Left ventricle myocardium inferior (tissue), 1 donor: ENCODE data around the gene STRN. TPM values are rescaled to one million over a fixed set of nuclear protein-coding genes. Genes with fewer than 3 reads are reported as not detected.
"Not testable (repeated sequence)": the region's sequence is repeated elsewhere in the genome, so short reads cannot be mapped to it uniquely, and the experiment has no call there.

Experiments
- DNase-seq: peaks from one replicate; pipeline ENCODE4 v3.0.0-alpha.2; 2020
- H3K27ac ChIP-seq: fragments of 200-600 bp; replicated peaks from 2 replicates; pipeline ENCODE4 v1.8.0; 2021
- H3K27me3 ChIP-seq: fragments of 200-600 bp; 2 replicates; pipeline ENCODE4 v1.8.0; 2021; ENCODE audit warnings: low read depth
- H3K36me3 ChIP-seq: fragments of 200-600 bp; 2 replicates; pipeline ENCODE4 v1.8.0; 2021
- H3K4me1 ChIP-seq: fragments of 200-600 bp; 2 replicates; pipeline ENCODE4 v1.8.0; 2021
- H3K4me3 ChIP-seq: fragments of 200-600 bp; 2 replicates; pipeline ENCODE4 v1.8.0; 2021; ENCODE audit warnings: mild to moderate bottlenecking, moderate library complexity
- H3K9me3 ChIP-seq: fragments of 200-600 bp; replicated peaks from 2 replicates; pipeline ENCODE4 v1.8.0; 2021
- intact Hi-C: fragments of 100-400 bp; cut with micrococcal nuclease; formaldehyde crosslinking; loops from one replicate; pipeline ENCODE4 v1.11.0; 2022
- total RNA-seq: library from RNA; stranded (reverse); fragmentation: NEBNext Ultra II Directional; extraction: Animal tissue kit (Norgen Biotek cat#: 25700); gene quantifications from one replicate; pipeline ENCODE4 v1.2.1, GENCODE V29; 2021
- TF ChIP-seq, protein P1 (sequence below): fragments of 200-600 bp; IDR thresholded peaks from 2 replicates; pipeline ENCODE4 v1.8.0; 2021; ENCODE audit warnings: antibody characterized with exemption, mild to moderate bottlenecking, borderline replicate concordance
- donor health status: DM: no; HTN: yes; CAD: no; lungs with severe emphysema.

STRN gene
- total RNA-seq, 1 donor from 2014 or later: 55.2 TPM

GRCh38 chr2:37000988-37001556 is 34.7 kb upstream of the STRN start:
- Histone ChIP-seq H3K4me1 (peaks cover 27% of the 10 kb centered on the region), H3K27ac (no peak overlapping the region), H3K4me3 (no peak overlapping the region), H3K36me3 (peaks cover 98% of the 10 kb centered on the region), H3K9me3 (no peaks in the 10 kb centered on the region), H3K27me3 (no peaks in the 10 kb centered on the region)
- TF ChIP-seq, protein P1, sequence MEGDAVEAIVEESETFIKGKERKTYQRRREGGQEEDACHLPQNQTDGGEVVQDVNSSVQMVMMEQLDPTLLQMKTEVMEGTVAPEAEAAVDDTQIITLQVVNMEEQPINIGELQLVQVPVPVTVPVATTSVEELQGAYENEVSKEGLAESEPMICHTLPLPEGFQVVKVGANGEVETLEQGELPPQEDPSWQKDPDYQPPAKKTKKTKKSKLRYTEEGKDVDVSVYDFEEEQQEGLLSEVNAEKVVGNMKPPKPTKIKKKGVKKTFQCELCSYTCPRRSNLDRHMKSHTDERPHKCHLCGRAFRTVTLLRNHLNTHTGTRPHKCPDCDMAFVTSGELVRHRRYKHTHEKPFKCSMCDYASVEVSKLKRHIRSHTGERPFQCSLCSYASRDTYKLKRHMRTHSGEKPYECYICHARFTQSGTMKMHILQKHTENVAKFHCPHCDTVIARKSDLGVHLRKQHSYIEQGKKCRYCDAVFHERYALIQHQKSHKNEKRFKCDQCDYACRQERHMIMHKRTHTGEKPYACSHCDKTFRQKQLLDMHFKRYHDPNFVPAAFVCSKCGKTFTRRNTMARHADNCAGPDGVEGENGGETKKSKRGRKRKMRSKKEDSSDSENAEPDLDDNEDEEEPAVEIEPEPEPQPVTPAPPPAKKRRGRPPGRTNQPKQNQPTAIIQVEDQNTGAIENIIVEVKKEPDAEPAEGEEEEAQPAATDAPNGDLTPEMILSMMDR: no peak
- intact Hi-C loops: no loop called here
- DNase-seq: no peak

DNA sequence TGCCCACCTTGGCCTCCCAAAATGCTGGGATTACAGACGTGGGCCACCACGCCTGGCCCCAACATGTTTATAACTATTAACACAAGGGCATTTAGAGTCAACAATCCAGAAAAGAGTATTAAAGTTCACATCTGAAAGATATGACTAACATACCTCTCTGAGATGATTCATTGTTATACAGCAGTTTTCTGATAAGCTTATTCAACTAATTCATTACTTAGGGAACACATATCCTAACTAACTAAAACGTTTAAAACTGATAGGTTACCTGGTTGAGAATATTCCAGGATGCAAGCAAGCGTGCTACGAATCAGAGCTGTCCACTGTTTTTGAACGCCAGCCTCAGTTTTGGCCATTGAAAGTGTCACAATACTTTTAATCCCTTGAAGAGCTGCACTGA is 34.0 kb upstream of the STRN start:
- Histone ChIP-seq H3K4me1 (peaks cover 19% of the 10 kb centered on the region), H3K36me3 (peaks cover 96% of the 10 kb centered on the region), H3K9me3 (no peaks in the 10 kb centered on the region), H3K27ac (no peak overlapping the region), H3K4me3 (no peak overlapping the region), H3K27me3 (no peaks in the 10 kb centered on the region)
- intact Hi-C loops: no loop called here
- TF ChIP-seq, protein P1: no peak
- DNase-seq: no peak

GRCh38 chr2:36999416-36999815 is 33.1 kb upstream of the STRN start:
- Histone ChIP-seq H3K4me1 (peaks cover 12% of the 10 kb centered on the region), H3K36me3 (peaks cover 92% of the 10 kb centered on the region)
- H3K27ac ChIP-seq, intact Hi-C loops, H3K4me3 ChIP-seq, H3K27me3 ChIP-seq, DNase-seq, H3K9me3 ChIP-seq: not testable (repeated sequence)

- Histone ChIP-seq H3K36me3 (peaks cover 89% of the 10 kb centered on the region), H3K27me3 (no peaks in the 10 kb centered on the region), H3K27ac (no peak overlapping the region), H3K4me1 (no peaks in the 10 kb centered on the region), H3K9me3 (no peaks in the 10 kb centered on the region), H3K4me3 (no peak overlapping the region)
- intact Hi-C loops: no loop called here
- TF ChIP-seq, protein P1: no peak
- DNase-seq: no peak
Measured at GRCh38 chr2:36993841-36994620, 27.7 kb upstream of the STRN start.

DNA sequence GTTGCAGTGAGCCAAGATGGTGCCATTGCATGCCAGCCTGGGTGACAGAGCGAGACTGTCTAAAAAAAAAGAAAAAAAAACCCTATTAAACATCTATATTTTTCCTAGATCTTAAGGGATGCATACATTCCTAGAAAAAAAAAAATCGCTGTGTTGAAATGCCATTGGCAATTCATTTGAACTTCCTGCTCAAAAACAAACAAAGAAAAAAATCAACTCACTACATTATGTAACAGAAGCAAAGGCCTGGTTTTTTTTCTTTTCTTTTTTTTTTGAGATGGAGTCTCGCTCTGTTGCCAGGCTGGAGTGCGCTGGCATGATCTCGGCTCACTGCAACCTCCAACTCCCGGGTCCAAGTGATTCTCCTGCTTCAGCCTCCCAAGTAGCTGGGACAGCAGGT is 21.7 kb upstream of the STRN start:
- Histone ChIP-seq H3K4me3 (no peak overlapping the region), H3K36me3 (peaks cover 70% of the 10 kb centered on the region), H3K27ac (no peak overlapping the region), H3K4me1 (no peaks in the 10 kb centered on the region), H3K9me3 (no peaks in the 10 kb centered on the region), H3K27me3 (no peaks in the 10 kb centered on the region)
- TF ChIP-seq, protein P1: no peak
- no peak for DNase-seq
- intact Hi-C loops: no loop called here

DNA sequence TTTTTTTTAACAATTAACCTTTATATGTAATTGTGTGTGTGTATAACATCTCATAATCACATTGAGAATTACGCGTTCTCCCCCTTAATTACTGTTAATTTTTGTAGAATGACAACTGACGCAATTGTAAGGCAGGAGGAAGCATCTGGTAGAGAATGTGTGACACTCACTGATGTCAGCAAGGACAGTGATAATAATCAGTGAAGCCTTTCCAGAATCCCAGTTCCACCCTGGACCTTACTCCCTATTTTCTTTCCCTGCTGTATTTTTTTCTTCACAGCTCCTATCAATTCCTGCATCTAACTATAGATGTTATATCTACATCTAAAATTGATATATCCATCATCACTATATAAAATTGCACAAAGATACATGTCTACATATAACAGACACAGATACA is 16.1 kb upstream of the STRN start:
- intact Hi-C loops: no loop called here
- Histone ChIP-seq H3K4me3 (no peak overlapping the region), H3K27ac (no peak overlapping the region), H3K27me3 (no peaks in the 10 kb centered on the region), H3K4me1 (no peaks in the 10 kb centered on the region), H3K9me3 (peaks cover 6% of the 10 kb centered on the region), H3K36me3 (peaks cover 47% of the 10 kb centered on the region)
- no peak for DNase-seq
- TF ChIP-seq, protein P1: no peak
